Uterus (tissue), 2 donors: ENCODE data around the gene CDK5.

ENCODE experiments used
- POLR2A ChIP-seq, 2 donors: fragments of 450-650 bp; IDR thresholded peaks; one replicate each; pipeline ENCODE4 v1.6.1; 2016; ENCODE audit warnings: antibody characterized with exemption in 2 of 2, mild to moderate bottlenecking in 1 of 2, moderate library complexity in 1 of 2
- TF ChIP-seq, protein P1 (sequence below), 4 experiments: fragments of 200-600 bp in 2 of 4; fragments of 450-650 bp in 2 of 4; sonication (generic) in 2 of 4; IDR thresholded peaks; one replicate each; pipeline ENCODE4 v1.5.1; 2016 to 2019; ENCODE audit warnings: antibody characterized with exemption in 4 of 4, mild to moderate bottlenecking in 2 of 4, moderate library complexity in 1 of 4

DNA sequence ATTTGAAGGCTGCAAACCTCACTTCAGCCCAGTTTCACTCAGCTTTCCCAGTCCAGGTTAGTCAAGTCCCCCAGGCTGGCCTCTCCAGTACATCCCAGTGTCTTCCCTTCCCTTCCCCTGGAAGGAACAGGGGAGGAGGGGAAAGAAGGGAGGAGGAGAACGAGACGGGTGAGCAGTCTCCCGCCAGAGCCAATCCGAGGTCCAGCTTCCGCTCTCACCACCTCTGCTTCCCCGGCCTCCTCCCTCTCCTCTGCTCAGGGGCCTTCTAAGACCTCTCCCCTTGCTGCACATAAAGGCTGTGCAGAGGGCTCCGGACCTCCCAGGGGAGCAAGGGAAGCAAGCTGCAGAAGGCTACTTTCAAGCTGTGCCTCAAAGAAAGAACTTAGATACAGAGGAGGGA lies 37.5 kb downstream of the CDK5 start:
- TF ChIP-seq, protein P1, sequence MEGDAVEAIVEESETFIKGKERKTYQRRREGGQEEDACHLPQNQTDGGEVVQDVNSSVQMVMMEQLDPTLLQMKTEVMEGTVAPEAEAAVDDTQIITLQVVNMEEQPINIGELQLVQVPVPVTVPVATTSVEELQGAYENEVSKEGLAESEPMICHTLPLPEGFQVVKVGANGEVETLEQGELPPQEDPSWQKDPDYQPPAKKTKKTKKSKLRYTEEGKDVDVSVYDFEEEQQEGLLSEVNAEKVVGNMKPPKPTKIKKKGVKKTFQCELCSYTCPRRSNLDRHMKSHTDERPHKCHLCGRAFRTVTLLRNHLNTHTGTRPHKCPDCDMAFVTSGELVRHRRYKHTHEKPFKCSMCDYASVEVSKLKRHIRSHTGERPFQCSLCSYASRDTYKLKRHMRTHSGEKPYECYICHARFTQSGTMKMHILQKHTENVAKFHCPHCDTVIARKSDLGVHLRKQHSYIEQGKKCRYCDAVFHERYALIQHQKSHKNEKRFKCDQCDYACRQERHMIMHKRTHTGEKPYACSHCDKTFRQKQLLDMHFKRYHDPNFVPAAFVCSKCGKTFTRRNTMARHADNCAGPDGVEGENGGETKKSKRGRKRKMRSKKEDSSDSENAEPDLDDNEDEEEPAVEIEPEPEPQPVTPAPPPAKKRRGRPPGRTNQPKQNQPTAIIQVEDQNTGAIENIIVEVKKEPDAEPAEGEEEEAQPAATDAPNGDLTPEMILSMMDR (IDR thresholded peaks at IDR 0.05): no peak
- no peak for TF ChIP-seq POLR2A (IDR thresholded peaks at IDR 0.05)
